Nephron (organoid): ENCODE measurements around the gene GPX5.

Source experiments
- H3K27ac Mint-ChIP-seq, 3 experiments: 2 replicates each; pipeline ENCODE4 v1.8.0; 2020; ENCODE audit warnings: mixed read lengths in 3 of 3, mild to moderate bottlenecking in 2 of 3, moderate library complexity in 1 of 3
- H3K27me3 Mint-ChIP-seq: 2 replicates; pipeline ENCODE4 v1.8.0; 2021; ENCODE audit warnings: low read depth, mild to moderate bottlenecking, moderate library complexity, mixed read lengths
- H3K36me3 Mint-ChIP-seq: 2 replicates; pipeline ENCODE4 v1.8.0; 2020; ENCODE audit warnings: low read depth, mixed read lengths
- H3K4me1 Mint-ChIP-seq: 2 replicates; pipeline ENCODE4 v1.8.0; 2020; ENCODE audit warnings: mixed read lengths
- H3K4me3 Mint-ChIP-seq, 3 experiments: 2 replicates each; pipeline ENCODE4 v1.8.0; 2020; ENCODE audit warnings: mild to moderate bottlenecking in 3 of 3, mixed read lengths in 3 of 3, moderate library complexity in 2 of 3
- H3K9me3 Mint-ChIP-seq: 2 replicates; pipeline ENCODE4 v1.8.0; 2020; ENCODE audit warnings: mixed read lengths
- CTCF ChIP-seq, 3 experiments: fragments of 200-600 bp; sonication (generic); IDR thresholded peaks; one replicate each; pipeline ENCODE4 v1.5.0; 2021; ENCODE audit warnings: antibody characterized with exemption in 3 of 3; ENCODE audit not compliant: unreplicated experiment in 3 of 3

Gene GPX5

DNA sequence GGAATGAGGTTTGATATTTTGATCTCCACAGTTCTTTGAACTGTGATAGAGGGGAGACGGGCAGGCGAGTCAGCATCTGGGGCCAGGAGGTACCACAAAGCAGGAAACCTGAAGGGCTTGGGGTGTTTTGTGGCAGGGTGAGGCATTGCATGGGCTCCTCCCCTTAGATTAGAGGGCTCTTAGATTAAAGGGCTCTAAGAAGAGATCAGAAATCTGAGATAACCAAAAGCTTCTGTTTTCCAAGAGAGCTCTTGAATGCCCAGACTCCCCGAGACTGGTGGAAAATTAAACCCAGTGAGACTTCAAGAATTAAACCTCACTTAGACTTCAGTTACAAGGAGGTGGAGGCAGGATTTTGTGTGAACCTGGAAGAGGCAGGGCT, 2.4 kb upstream of the GPX5 start:
- H3K36me3 Mint-ChIP-seq = no peaks in the 10 kb centered on the region
- peaks cover 28% of the 10 kb centered on the region for H3K27me3 Mint-ChIP-seq
- no peak overlapping the region for H3K4me3 Mint-ChIP-seq
- H3K4me1 Mint-ChIP-seq = peaks cover 14% of the 10 kb centered on the region
- no peaks in the 10 kb centered on the region for H3K9me3 Mint-ChIP-seq
- TF ChIP-seq CTCF (IDR thresholded peaks at IDR 0.05; ENCODE audit: unreplicated experiment in 3 of 3) = no peak
- H3K27ac Mint-ChIP-seq = peak overlapping the region in 2 of 3 experiments; percentile 3 to 23

DNA sequence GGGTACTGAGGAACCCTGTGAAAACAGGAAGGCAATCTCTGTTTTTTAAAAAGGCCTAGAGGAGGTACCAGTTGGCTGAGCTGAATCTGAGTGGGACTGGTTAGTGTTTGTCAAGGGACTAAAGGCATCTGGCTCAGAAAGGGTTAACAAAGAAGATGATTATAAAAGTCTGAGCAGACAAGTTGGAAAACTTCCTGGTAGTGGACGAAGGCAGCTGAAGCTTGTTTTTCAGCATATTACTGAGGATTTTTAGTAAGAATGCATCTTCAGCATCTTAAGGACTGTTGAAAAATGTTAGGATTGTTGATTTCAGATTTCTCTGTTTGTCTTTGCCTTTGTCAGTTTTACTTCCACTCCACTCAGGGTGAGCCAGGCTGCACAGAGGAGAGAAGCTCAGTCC, 5.1 kb downstream of the GPX5 start:
- H3K27ac Mint-ChIP-seq = peak overlapping the region; percentile 32 to 81 (median 43)
- H3K4me3 Mint-ChIP-seq = peak overlapping the region; percentile 22 to 70 (median 60)
- no peaks in the 10 kb centered on the region for H3K36me3 Mint-ChIP-seq
- no peaks in the 10 kb centered on the region for H3K9me3 Mint-ChIP-seq
- peaks cover 6% of the 10 kb centered on the region for H3K4me1 Mint-ChIP-seq
- H3K27me3 Mint-ChIP-seq = peaks cover 4% of the 10 kb centered on the region
- TF ChIP-seq CTCF (IDR thresholded peaks at IDR 0.05; ENCODE audit: unreplicated experiment in 3 of 3) = no peak

DNA sequence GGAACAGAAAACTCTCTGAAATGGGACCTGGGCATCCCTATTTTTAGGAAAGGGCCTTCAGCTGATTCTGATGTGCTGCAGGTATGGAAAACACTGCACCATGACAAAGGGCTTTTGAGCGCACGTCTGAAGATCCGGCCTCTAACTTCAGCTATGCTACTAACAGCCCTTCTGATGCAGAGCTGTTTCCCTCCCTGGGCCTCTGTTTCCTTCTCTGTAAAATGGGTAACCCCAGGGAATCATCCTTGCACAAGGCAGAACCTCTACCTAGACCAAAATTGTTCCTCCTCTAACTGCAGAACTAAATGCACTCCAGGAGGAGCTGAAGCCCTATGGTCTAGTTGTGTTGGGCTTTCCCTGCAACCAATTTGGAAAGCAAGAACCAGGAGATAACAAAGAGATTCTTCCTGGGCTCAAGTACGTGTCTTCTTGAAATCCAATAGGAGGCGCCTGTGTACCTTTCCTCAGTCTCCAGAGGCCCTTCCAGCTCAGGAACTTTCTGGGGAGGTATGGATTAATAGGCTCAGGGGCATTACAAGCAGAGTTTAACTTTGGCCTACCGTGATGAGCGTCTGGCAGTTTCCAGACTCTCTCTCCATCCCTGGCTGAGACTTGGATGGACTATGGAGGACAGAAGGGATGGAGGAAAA, 5.9 kb downstream of the GPX5 start:
- H3K27me3 Mint-ChIP-seq = no peaks in the 10 kb centered on the region

DNA sequence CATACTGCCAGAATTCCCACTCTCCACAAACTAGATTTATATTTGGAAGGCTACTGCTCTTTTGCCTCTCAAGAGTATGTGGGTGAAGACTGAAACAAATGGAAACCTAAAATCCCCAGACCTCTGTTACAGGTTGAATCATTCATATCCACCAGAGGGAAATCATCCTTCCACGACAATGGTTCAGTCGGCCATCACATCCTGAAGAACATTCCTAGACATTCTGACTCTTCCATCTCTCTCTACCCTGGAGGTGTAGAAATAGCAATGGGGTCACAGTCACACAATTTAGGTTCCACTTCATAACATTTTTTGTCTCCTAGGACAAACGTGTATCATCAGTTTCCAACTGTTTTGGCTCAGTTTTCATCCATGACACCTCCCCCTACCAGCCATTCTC, 8.6 kb downstream of the GPX5 start:
- Mint-ChIP-seq H3K4me3 (no peak overlapping the region), H3K27ac (no peak overlapping the region), H3K9me3 (no peaks in the 10 kb centered on the region), H3K36me3 (no peaks in the 10 kb centered on the region), H3K27me3 (peaks cover 19% of the 10 kb centered on the region), H3K4me1 (peaks cover 6% of the 10 kb centered on the region)
- TF ChIP-seq CTCF (IDR thresholded peaks at IDR 0.05; ENCODE audit: unreplicated experiment in 3 of 3) = no peak

More for the DNA sequence above, 5.9 kb downstream of the GPX5 start:
- Mint-ChIP-seq H3K36me3 (no peaks in the 10 kb centered on the region), H3K4me1 (peaks cover 6% of the 10 kb centered on the region), H3K4me3 (no peak overlapping the region), H3K9me3 (no peaks in the 10 kb centered on the region), H3K27ac (no peak overlapping the region)
- TF ChIP-seq CTCF (IDR thresholded peaks at IDR 0.05; ENCODE audit: unreplicated experiment in 3 of 3) = no peak

GRCh38 chr6:28534875-28535274, 9.2 kb downstream of the GPX5 start:
- no peak for TF ChIP-seq CTCF (IDR thresholded peaks at IDR 0.05; ENCODE audit: unreplicated experiment in 3 of 3)
- H3K9me3 Mint-ChIP-seq = no peaks in the 10 kb centered on the region

DNA sequence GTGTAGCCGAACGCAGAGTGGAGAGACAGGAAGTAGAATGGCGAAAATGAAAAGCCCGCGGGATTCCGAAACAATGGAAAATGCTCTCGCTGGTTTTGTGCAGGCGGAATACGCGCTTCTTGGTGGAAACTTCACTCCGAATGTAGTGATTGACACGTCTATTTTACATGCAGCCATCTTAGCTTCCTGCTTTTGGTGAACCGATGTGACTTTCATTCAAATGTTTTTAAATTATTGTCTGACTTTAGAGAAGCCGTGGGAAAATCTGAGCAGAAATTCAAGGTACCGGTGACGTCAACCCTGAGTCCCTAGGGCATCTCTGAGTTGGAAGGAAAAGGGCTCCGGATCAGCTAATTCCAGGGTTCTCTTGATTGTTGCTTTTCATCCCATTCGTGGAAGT, 11.4 kb downstream of the GPX5 start:
- peaks cover 5% of the 10 kb centered on the region for H3K9me3 Mint-ChIP-seq
- no peak for TF ChIP-seq CTCF (IDR thresholded peaks at IDR 0.05; ENCODE audit: unreplicated experiment in 3 of 3)
- H3K27ac Mint-ChIP-seq = peak overlapping the region in 2 of 3 experiments; percentile 78
- H3K4me1 Mint-ChIP-seq = peaks cover 1% of the 10 kb centered on the region
- H3K36me3 Mint-ChIP-seq = no peaks in the 10 kb centered on the region
- peak overlapping the region; percentile 76 to 80 (median 77) for H3K4me3 Mint-ChIP-seq
- H3K27me3 Mint-ChIP-seq = peaks cover 20% of the 10 kb centered on the region

More at GRCh38 chr6:28534875-28535274, 9.2 kb downstream of the GPX5 start:
- Mint-ChIP-seq H3K36me3 (no peaks in the 10 kb centered on the region), H3K4me1 (peaks cover 6% of the 10 kb centered on the region), H3K27ac (no peak overlapping the region), H3K27me3 (peaks cover 20% of the 10 kb centered on the region), H3K4me3 (no peak overlapping the region)
